Measurements from ENCODE around the gene COLEC11.

COLEC11 gene

DNA sequence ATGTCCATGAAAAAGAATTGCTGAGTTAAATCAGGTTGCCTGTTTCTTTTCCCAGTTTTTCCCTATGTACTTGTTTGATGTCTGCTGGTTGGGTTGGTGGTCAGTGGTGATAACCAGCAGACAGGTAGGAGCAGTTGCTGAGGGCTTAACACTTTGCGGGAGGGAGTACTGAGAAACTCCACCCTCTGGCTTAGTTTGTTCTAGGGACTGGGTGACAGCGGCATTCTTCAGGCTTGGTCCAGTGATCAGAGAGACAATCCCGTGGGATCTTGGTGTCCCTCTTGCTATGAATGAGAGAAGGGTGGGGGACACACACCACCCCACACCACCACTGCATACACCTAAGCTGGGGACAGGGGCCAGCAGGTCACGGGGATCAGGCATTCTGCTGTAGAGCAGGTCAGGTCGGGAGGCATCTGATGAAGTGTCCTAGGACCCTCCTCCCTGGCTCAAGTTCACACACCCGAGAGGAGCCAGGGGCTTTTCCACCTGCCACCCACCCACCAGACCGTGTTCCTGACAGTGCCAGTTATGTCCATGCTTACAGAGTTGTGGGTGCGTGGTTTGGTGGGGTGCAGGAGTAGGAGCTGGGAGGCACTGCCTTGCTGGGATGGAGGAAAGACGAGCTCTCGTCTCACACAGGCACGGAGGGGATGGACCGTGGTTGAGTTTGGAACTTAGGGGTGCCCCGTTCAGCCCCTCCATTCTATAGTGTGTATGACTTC is 41.8 kb downstream of the COLEC11 start:
- no peak overlapping the region for H3K27ac ChIP-seq
- no peaks in the 10 kb centered on the region for H3K27me3 ChIP-seq
- TF ChIP-seq, protein P1, sequence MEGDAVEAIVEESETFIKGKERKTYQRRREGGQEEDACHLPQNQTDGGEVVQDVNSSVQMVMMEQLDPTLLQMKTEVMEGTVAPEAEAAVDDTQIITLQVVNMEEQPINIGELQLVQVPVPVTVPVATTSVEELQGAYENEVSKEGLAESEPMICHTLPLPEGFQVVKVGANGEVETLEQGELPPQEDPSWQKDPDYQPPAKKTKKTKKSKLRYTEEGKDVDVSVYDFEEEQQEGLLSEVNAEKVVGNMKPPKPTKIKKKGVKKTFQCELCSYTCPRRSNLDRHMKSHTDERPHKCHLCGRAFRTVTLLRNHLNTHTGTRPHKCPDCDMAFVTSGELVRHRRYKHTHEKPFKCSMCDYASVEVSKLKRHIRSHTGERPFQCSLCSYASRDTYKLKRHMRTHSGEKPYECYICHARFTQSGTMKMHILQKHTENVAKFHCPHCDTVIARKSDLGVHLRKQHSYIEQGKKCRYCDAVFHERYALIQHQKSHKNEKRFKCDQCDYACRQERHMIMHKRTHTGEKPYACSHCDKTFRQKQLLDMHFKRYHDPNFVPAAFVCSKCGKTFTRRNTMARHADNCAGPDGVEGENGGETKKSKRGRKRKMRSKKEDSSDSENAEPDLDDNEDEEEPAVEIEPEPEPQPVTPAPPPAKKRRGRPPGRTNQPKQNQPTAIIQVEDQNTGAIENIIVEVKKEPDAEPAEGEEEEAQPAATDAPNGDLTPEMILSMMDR (IDR thresholded peaks at IDR 0.05) = no peak
- H3K4me1 ChIP-seq (ENCODE audit: control insufficient read depth in 1 of 2, insufficient read depth in 1 of 2, low read depth in 1 of 2, low read length in 1 of 2) = no peaks in the 10 kb centered on the region
- H3K9me3 ChIP-seq = no peaks in the 10 kb centered on the region
- no peak overlapping the region for H3K4me3 ChIP-seq (ENCODE audit: low read depth in 1 of 2, low read length in 1 of 2)
- no peaks in the 10 kb centered on the region for H3K36me3 ChIP-seq

DNA sequence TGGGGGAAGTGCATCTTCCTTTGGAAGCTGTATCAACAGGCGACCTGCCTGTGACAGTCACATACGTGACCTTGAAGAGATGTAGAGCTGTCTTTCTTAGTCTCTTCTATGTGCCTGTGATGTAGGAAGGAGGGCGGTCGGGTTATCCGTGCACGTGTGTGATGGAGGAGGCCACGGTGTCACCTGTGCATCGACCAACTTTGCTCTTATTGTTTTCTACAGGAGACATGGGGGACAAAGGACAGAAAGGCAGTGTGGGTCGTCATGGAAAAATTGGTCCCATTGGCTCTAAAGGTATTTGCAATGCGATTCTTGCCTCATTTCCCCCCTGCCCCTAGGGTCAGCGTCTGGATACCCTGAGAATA is 42.4 kb downstream of the COLEC11 start:
- no peak overlapping the region for H3K27ac ChIP-seq
- TF ChIP-seq, protein P1 (IDR thresholded peaks at IDR 0.05) = no peak
- H3K9me3 ChIP-seq = no peaks in the 10 kb centered on the region
- H3K27me3 ChIP-seq = no peaks in the 10 kb centered on the region
- no peak overlapping the region for H3K4me3 ChIP-seq (ENCODE audit: low read depth in 1 of 2, low read length in 1 of 2)
- no peaks in the 10 kb centered on the region for H3K36me3 ChIP-seq
- H3K4me1 ChIP-seq (ENCODE audit: control insufficient read depth in 1 of 2, insufficient read depth in 1 of 2, low read depth in 1 of 2, low read length in 1 of 2) = no peaks in the 10 kb centered on the region

DNA sequence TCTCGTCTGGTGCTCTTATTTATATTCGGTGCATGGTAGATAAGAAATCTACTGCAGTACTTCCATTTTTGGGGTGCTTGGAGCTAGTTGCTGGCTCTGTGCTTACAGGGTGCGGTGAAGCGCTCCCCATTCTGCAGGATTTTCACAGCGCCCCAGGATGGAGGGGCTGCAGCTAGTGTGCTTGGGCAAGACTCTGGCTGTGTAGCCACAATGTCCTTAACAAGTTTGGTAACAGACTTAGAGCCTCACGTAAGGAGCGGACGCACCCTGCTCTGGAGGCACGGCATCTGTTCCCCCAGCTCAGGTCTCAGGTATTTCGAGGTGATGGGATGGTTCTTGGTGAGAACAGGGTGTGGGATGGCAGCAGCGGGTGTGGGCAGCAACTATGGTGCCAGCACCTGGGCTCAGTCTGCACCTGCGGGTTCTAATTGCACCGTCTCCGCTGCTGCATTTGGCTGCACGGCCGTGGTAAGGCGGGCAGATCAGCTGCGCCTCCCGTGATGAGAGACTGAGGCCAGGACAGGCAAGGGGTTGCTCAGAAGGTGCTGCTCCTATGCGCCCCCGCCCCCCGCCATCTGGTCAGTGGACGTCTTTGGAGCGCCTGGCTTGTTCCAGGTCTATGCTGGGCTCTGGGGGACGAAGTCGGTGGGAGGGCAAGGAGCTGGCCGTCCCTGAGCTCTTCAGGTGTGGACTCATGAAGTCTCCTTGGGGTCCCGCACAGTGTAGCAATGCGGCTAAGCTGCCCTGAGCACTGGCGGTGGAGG is 43.0 kb downstream of the COLEC11 start:
- H3K9me3 ChIP-seq = no peaks in the 10 kb centered on the region
- no peaks in the 10 kb centered on the region for H3K4me1 ChIP-seq (ENCODE audit: control insufficient read depth in 1 of 2, insufficient read depth in 1 of 2, low read depth in 1 of 2, low read length in 1 of 2)
- H3K27ac ChIP-seq = no peak overlapping the region
- no peak overlapping the region for H3K4me3 ChIP-seq (ENCODE audit: low read depth in 1 of 2, low read length in 1 of 2)
- TF ChIP-seq, protein P1 (IDR thresholded peaks at IDR 0.05) = no peak
- no peaks in the 10 kb centered on the region for H3K36me3 ChIP-seq
- no peaks in the 10 kb centered on the region for H3K27me3 ChIP-seq

DNA sequence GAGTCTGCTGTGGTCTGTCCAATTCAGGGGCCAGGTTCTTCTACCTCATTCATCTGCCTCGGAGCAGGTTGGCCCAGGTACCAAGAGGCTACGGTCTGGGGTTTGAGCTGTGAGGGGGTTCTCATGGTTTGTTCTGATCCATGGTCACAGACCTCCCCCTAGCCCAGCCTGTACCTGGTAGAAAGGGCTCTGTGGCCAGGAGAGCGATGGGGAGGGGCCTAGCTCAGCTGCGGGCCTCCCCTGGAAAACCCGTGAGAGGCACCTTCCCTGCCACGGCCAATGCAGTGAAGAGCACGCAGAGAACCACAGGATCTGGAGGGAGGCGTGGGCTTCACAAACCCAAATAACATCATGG is 43.5 kb downstream of the COLEC11 start:
- TF ChIP-seq, protein P1 (IDR thresholded peaks at IDR 0.05) = no peak
- Histone ChIP-seq H3K27me3 (no peaks in the 10 kb centered on the region), H3K4me1 (ENCODE audit: control insufficient read depth in 1 of 2, insufficient read depth in 1 of 2, low read depth in 1 of 2, low read length in 1 of 2) (no peaks in the 10 kb centered on the region), H3K9me3 (no peaks in the 10 kb centered on the region), H3K36me3 (no peaks in the 10 kb centered on the region), H3K4me3 (ENCODE audit: low read depth in 1 of 2, low read length in 1 of 2) (no peak overlapping the region), H3K27ac (no peak overlapping the region)

DNA sequence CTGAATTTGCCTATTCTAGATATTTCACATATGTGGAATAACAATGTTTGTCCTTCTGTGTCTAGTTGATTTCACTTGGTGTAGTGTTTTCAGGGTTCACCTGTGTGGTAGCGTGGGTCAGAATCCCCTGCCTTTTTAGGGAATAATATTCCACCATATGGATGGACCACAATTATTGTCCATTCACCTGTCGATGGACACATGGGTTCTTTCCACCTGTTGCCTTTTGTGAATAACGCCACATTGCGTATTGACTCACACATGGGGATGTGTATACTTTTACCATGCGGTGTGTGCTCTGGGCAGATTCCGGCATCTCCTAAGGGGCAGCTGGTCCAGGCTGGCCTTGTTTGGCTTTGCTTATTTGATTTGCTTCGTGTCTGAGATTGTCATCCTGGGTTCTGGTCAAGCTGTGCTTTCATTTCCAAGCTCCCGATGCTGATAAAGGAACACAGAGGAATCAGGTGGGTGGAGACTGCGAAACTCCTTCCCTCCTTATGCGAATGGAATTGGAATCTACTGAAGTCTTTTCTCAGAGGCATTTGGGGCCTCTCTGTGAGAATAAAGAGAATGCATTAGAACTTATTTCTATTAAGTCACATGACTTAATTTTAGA is 44.2 kb downstream of the COLEC11 start:
- no peaks in the 10 kb centered on the region for H3K4me1 ChIP-seq (ENCODE audit: control insufficient read depth in 1 of 2, insufficient read depth in 1 of 2, low read depth in 1 of 2, low read length in 1 of 2)
- TF ChIP-seq, protein P1 (IDR thresholded peaks at IDR 0.05) = no peak
- H3K36me3 ChIP-seq = no peaks in the 10 kb centered on the region
- no peak overlapping the region for H3K27ac ChIP-seq
- H3K9me3 ChIP-seq = no peaks in the 10 kb centered on the region
- H3K4me3 ChIP-seq (ENCODE audit: low read depth in 1 of 2, low read length in 1 of 2) = no peak overlapping the region
- H3K27me3 ChIP-seq = no peaks in the 10 kb centered on the region
